K562 (cell line): ENCODE data around the gene ZNF474. TPM values are rescaled to one million over a fixed set of nuclear protein-coding genes. Genes with fewer than 3 reads are reported as not detected.

ENCODE experiments used
- ATAC-seq: fragments of 200-7000 bp; cut with Tn5 transposase; 3 replicates; pipeline ENCODE4 v1.9.1; 2020; ENCODE audit warnings: moderate library complexity
- BruUV-seq: library from RNA; stranded (reverse); fragments of 400-500 nt; replicated peaks from 2 replicates; lab custom pipeline; 2021; lab: Mats Ljungman, UMichigan
- CTCF ChIA-PET: fragments of 300-600 bp; formaldehyde crosslinking; extraction: SDS; loops from one replicate; lab custom pipeline; 2021; ENCODE audit warnings: low intra/inter-chr PET ratio; lab: Yijun Ruan, JAX
- POLR2A ChIA-PET: fragments of 300-600, 350-650 bp; sonication (Branson Sonifier 250); formaldehyde crosslinking; extraction: SDS; loops from one replicate; lab custom pipeline; 2021; ENCODE audit warnings: antibody characterized with exemption, inconsistent platforms; lab: Yijun Ruan, JAX
- DNase-seq, 4 experiments: peaks; one replicate each; pipeline versions ENCODE4 v3.0.0 to v3.0.0-alpha.2; 2011 to 2018; ENCODE audit warnings: low spot score in 3 of 4, mixed read lengths in 3 of 4; ENCODE audit errors: extremely low read depth in 1 of 4
- FAIRE-seq: peaks from 2 replicates; lab custom pipeline; 2011; peaks lifted over from hg19 to GRCh38; lab: Jason Lieb, UNC
- H2AFZ ChIP-seq: 2 replicates; pipeline ENCODE4 v1.6.0; 2011; ENCODE audit warnings: low read depth, low read length, control low read depth, inconsistent platforms
- H3K27ac ChIP-seq: fragments of 200-600 bp; 3 replicates; pipeline ENCODE4 v1.8.0; 2011; ENCODE audit warnings: low read depth, mild to moderate bottlenecking, control low read depth, inconsistent platforms, low read length, moderate library complexity, mixed read lengths; ENCODE audit errors: extremely low read depth
- H3K27me3 ChIP-seq, 2 experiments: fragments of 300-600 bp in 1 of 2; 2 replicates in 1 of 2; 3 replicates in 1 of 2; pipeline versions ENCODE4 v1.6.0 to v1.8.0; 2011; ENCODE audit warnings: inconsistent platforms in 2 of 2, low read length in 2 of 2, mild to moderate bottlenecking in 1 of 2, mixed read lengths in 1 of 2, moderate library complexity in 1 of 2; ENCODE audit not compliant: control insufficient read depth in 2 of 2, insufficient read depth in 2 of 2
- H3K36me3 ChIP-seq: fragments of 300-600 bp; 3 replicates; pipeline ENCODE4 v1.8.0; 2011; ENCODE audit warnings: mild to moderate bottlenecking, low read length, inconsistent platforms; ENCODE audit not compliant: control insufficient read depth, insufficient read depth
- H3K4me1 ChIP-seq, 2 experiments: fragments of 200-600 bp in 1 of 2; replicated peaks in 1 of 2; 2 replicates in 1 of 2; 3 replicates in 1 of 2; pipeline versions ENCODE4 v1.5.1 to v1.8.0; 2011; ENCODE audit warnings: inconsistent platforms in 2 of 2, low read length in 2 of 2, mild to moderate bottlenecking in 1 of 2, mixed read lengths in 1 of 2, moderate library complexity in 1 of 2; ENCODE audit not compliant: control insufficient read depth in 2 of 2, insufficient read depth in 2 of 2
- H3K4me2 ChIP-seq: 2 replicates; pipeline ENCODE4 v1.6.1; 2011; ENCODE audit warnings: low read length, control low read depth, inconsistent platforms, mixed read lengths; ENCODE audit not compliant: insufficient read depth
- H3K4me3 ChIP-seq: fragments of 200-600 bp; sonication (generic), shearing (Covaris generic); 2 replicates; pipeline ENCODE4 v1.5.1; 2016; ENCODE audit warnings: control low read depth, inconsistent platforms
- H3K79me2 ChIP-seq: fragments of 200-600 bp; 3 replicates; pipeline ENCODE4 v1.8.0; 2011; ENCODE audit warnings: low read length, inconsistent platforms; ENCODE audit not compliant: control insufficient read depth, insufficient read depth
- H3K9ac ChIP-seq, 2 experiments: 2 replicates each; pipeline versions ENCODE4 v1.6.0 to v1.6.1; 2011; ENCODE audit warnings: low read depth in 2 of 2, low read length in 2 of 2, control low read depth in 1 of 2, inconsistent platforms in 1 of 2, mild to moderate bottlenecking in 1 of 2, mixed read lengths in 1 of 2; ENCODE audit not compliant: insufficient read depth in 1 of 2
- H3K9me1 ChIP-seq: one replicate; pipeline ENCODE4 v1.6.0; 2011; ENCODE audit warnings: inconsistent platforms, mild to moderate bottlenecking, low read length, moderate library complexity; ENCODE audit not compliant: control insufficient read depth, insufficient read depth
- H3K9me3 ChIP-seq: replicated peaks from 2 replicates; pipeline ENCODE4 v1.5.1; 2011; ENCODE audit warnings: low read depth, low read length, inconsistent platforms; ENCODE audit not compliant: control insufficient read depth, insufficient read depth
- H4K20me1 ChIP-seq: replicated peaks from 2 replicates; pipeline ENCODE4 v1.6.1; 2011; ENCODE audit warnings: low read length, inconsistent platforms, mixed read lengths; ENCODE audit not compliant: control insufficient read depth, insufficient read depth
- BRCA1 ChIP-seq, 2 experiments: fragments of 450-650 bp in 1 of 2; sonication (generic) in 1 of 2; formaldehyde crosslinking in 1 of 2; IDR thresholded peaks; 2 replicates each; pipeline versions ENCODE4 v1.5.0 to v1.6.1; 2017 to 2020; ENCODE audit warnings: mild to moderate bottlenecking in 1 of 2, missing genetic modification reagents in 1 of 2
- CBX5 ChIP-seq: IDR thresholded peaks from 2 replicates; pipeline ENCODE4 v1.6.1; 2014; ENCODE audit warnings: low read depth, borderline replicate concordance
- L3MBTL2 ChIP-seq: fragments of 450-650 bp; IDR thresholded peaks from 2 replicates; pipeline ENCODE4 v1.6.1; 2016; ENCODE audit warnings: mild to moderate bottlenecking, moderate library complexity
- MCM5 ChIP-seq: fragments of 450-650 bp; IDR thresholded peaks from 2 replicates; pipeline ENCODE4 v1.6.1; 2016; ENCODE audit warnings: low read depth
- MYC ChIP-seq, 2 experiments: fragments of 250-450 bp in 1 of 2; sonication (Bioruptor Pico) in 1 of 2; IDR thresholded peaks; 2 replicates each; pipeline versions ENCODE4 v1.5.1 to v1.6.1; 2012 to 2021; ENCODE audit warnings: low read depth in 2 of 2, borderline replicate concordance in 1 of 2, improper control_type of control experiment in 1 of 2, low read length in 1 of 2, mild to moderate bottlenecking in 1 of 2, moderate library complexity in 1 of 2
- NFE2 ChIP-seq: IDR thresholded peaks from 2 replicates; pipeline ENCODE4 v1.6.1; 2014; ENCODE audit warnings: antibody characterized with exemption, low read depth
- POLR2G ChIP-seq: fragments of 200-400 bp; formaldehyde crosslinking; IDR thresholded peaks from 2 replicates; pipeline ENCODE4 v1.6.1; 2017; ENCODE audit warnings: low read depth, mild to moderate bottlenecking, antibody characterized with exemption, low read length, moderate library complexity
- PYGO2 ChIP-seq: fragments of 450-650 bp; IDR thresholded peaks from 2 replicates; pipeline ENCODE4 v1.6.1; 2016; ENCODE audit warnings: mild to moderate bottlenecking, missing genetic modification characterization, moderate library complexity, missing compliant biosample characterization
- RUNX1 ChIP-seq: sonication (generic); IDR thresholded peaks from 2 replicates; pipeline ENCODE4 v1.6.1; 2016; ENCODE audit warnings: antibody characterized with exemption, low read depth
- SREBF1 ChIP-seq: fragments of 150-350 bp; IDR thresholded peaks from 2 replicates; pipeline ENCODE4 v1.6.1; 2014; ENCODE audit warnings: antibody characterized with exemption, low read depth, low read length, borderline replicate concordance
- ZBTB26 ChIP-seq: fragments of 450-650 bp; formaldehyde crosslinking; IDR thresholded peaks from 2 replicates; pipeline ENCODE4 v1.4.0; 2022; ENCODE audit warnings: missing genetic modification characterization
- ZNF23 ChIP-seq: fragments of 250-450 bp; sonication (Bioruptor Pico); IDR thresholded peaks from 2 replicates; pipeline ENCODE4 v1.4.0; 2020; ENCODE audit warnings: mild to moderate bottlenecking
- ZNF316 ChIP-seq: fragments of 450-650 bp; IDR thresholded peaks from 2 replicates; pipeline ENCODE4 v1.6.1; 2016
- ZSCAN32 ChIP-seq: fragments of 450-650 bp; formaldehyde crosslinking; IDR thresholded peaks from 2 replicates; pipeline ENCODE4 v1.4.0; 2020; ENCODE audit warnings: mild to moderate bottlenecking, moderate library complexity
- WGBS: fragments of 100-300 bp; shearing (Covaris generic); methylation state at CpG from one replicate; pipeline ENCODE4 v1.1.6; 2016; ENCODE audit warnings: low coverage, mixed read lengths; ENCODE audit not compliant: insufficient coverage; ENCODE audit errors: missing lambda C conversion rate; 5-methylcytosine and 5-hydroxymethylcytosine counted together
- in situ Hi-C: fragments of 300-500 bp; cut with MboI; formaldehyde crosslinking; loops from 4 replicates; pipeline ENCODE4 v1.15.0; 2018; ENCODE audit warnings: inconsistent platforms, mixed read lengths
- intact Hi-C: fragments of 100-400 bp; cut with micrococcal nuclease; formaldehyde crosslinking; loops from 2 replicates; pipeline ENCODE4 v1.14.2; 2022
- polyA plus RNA-seq, 8 experiments: library from polyadenylated mRNA; depleted of rRNA in 4 of 8; stranded (reverse) in 5 of 8; unstranded in 3 of 8; fragments of >200 nt; fragmentation: Nextera tagmentation in 2 of 8; fragmentation: Illumina TruSeq in 1 of 8; extraction: Ambion mirVana in 2 of 8; extraction: Trizol in 1 of 8; gene quantifications; 2 replicates each; pipeline versions ENCODE4 v1.2.1 to v1.2.3, GENCODE V29; 2011 to 2014; ENCODE audit warnings: inconsistent platforms in 1 of 8, missing spikeins in 1 of 8
- total RNA-seq, 7 experiments: library from RNA; depleted of rRNA in 6 of 7; stranded (reverse); fragments of >200 nt in 6 of 7; fragmentation: Illumina TruSeq in 2 of 7; extraction: Trizol in 2 of 7; gene quantifications; 2 replicates each; pipeline versions ENCODE4 v1.2.1 to v1.2.3, GENCODE V29; 2011 to 2021; ENCODE audit warnings: low replicate concordance in 1 of 7
- TF ChIP-seq, protein P1 (sequence below): sonication (generic); formaldehyde crosslinking; IDR thresholded peaks from 2 replicates; pipeline ENCODE4 v1.8.0; 2022; ENCODE audit warnings: mild to moderate bottlenecking, missing genetic modification reagents
- TF ChIP-seq, protein P2 (sequence below): fragments of 250-450 bp; sonication (Bioruptor Pico); IDR thresholded peaks from 2 replicates; pipeline ENCODE4 v1.4.0; 2020

The ZNF474 gene
- total and polyA plus RNA-seq, 9 of the 15 experiments (the other 6 are each of a cell fraction or from before 2014, with no cell fraction given) = 0.16 to 0.62 (median 0.39) TPM

- H4K20me1 ChIP-seq = no peaks in the 10 kb centered on the region
- H3K9me1 ChIP-seq = no peaks in the 10 kb centered on the region
- H3K27ac ChIP-seq = no peak overlapping the region
- ChIA-PET CTCF (no interaction called here), POLR2A (interaction anchor here (1.1 kb wide), 1 partner anchor 9 kb away, joined by 5 read pairs; no protein-coding TSS in a partner anchor)
- DNase-seq (no peak), ATAC-seq (no peak), FAIRE-seq (no peak)
- peaks cover 6 to 10% of the 10 kb centered on the region in 2 experiments; a peak in 3 of 5 replicates for H3K4me1 ChIP-seq
- BruUV-seq = no TSS peak
- H3K9ac ChIP-seq = no peak overlapping the region
- WGBS = 46% methylated on average over 3 of the region's 3 CpGs
- H3K36me3 ChIP-seq = no peaks in the 10 kb centered on the region
- H3K4me2 ChIP-seq = no peak overlapping the region
- in situ Hi-C loops = no loop called here
- no peak overlapping the region for H3K4me3 ChIP-seq
- intact Hi-C loops = no loop called here
- 0 out of 2 replicates have a peak overlapping the region, but pooled peaks have one; percentile 34 for H2AFZ ChIP-seq
- H3K9me3 ChIP-seq = no peaks in the 10 kb centered on the region
- no peaks in the 10 kb centered on the region for H3K27me3 ChIP-seq
- no peaks in the 10 kb centered on the region for H3K79me2 ChIP-seq
- TF ChIP-seq, protein P1, sequence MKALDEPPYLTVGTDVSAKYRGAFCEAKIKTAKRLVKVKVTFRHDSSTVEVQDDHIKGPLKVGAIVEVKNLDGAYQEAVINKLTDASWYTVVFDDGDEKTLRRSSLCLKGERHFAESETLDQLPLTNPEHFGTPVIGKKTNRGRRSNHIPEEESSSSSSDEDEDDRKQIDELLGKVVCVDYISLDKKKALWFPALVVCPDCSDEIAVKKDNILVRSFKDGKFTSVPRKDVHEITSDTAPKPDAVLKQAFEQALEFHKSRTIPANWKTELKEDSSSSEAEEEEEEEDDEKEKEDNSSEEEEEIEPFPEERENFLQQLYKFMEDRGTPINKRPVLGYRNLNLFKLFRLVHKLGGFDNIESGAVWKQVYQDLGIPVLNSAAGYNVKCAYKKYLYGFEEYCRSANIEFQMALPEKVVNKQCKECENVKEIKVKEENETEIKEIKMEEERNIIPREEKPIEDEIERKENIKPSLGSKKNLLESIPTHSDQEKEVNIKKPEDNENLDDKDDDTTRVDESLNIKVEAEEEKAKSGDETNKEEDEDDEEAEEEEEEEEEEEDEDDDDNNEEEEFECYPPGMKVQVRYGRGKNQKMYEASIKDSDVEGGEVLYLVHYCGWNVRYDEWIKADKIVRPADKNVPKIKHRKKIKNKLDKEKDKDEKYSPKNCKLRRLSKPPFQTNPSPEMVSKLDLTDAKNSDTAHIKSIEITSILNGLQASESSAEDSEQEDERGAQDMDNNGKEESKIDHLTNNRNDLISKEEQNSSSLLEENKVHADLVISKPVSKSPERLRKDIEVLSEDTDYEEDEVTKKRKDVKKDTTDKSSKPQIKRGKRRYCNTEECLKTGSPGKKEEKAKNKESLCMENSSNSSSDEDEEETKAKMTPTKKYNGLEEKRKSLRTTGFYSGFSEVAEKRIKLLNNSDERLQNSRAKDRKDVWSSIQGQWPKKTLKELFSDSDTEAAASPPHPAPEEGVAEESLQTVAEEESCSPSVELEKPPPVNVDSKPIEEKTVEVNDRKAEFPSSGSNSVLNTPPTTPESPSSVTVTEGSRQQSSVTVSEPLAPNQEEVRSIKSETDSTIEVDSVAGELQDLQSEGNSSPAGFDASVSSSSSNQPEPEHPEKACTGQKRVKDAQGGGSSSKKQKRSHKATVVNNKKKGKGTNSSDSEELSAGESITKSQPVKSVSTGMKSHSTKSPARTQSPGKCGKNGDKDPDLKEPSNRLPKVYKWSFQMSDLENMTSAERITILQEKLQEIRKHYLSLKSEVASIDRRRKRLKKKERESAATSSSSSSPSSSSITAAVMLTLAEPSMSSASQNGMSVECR (CRISPR knock-in tag) = no peak
- TF ChIP-seq ZBTB26 (CRISPR knock-in tag) (no peak), ZNF316 (peak; percentile 91), RUNX1 (no peak), MCM5 (no peak), MYC (IDR thresholded peaks at IDR 0.05; ENCODE audit: low read depth, low read length) (no peak), MYC (CRISPR knock-in tag; IDR thresholded peaks at IDR 0.05; ENCODE audit: borderline replicate concordance, low read depth) (no peak), SREBF1 (no peak), NFE2 (no peak), CBX5 (no peak), PYGO2 (tag) (no peak), BRCA1 (IDR thresholded peaks at IDR 0.05) (no peak), BRCA1 (CRISPR knock-in tag; IDR thresholded peaks at IDR 0.05) (no peak), L3MBTL2 (no peak), POLR2G (no peak), ZNF23 (CRISPR knock-in tag) (no peak), ZSCAN32 (CRISPR knock-in tag) (no peak)
- TF ChIP-seq, protein P2, sequence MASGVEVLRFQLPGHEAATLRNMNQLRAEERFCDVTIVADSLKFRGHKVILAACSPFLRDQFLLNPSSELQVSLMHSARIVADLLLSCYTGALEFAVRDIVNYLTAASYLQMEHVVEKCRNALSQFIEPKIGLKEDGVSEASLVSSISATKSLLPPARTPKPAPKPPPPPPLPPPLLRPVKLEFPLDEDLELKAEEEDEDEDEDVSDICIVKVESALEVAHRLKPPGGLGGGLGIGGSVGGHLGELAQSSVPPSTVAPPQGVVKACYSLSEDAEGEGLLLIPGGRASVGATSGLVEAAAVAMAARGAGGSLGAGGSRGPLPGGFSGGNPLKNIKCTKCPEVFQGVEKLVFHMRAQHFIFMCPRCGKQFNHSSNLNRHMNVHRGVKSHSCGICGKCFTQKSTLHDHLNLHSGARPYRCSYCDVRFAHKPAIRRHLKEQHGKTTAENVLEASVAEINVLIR (CRISPR knock-in tag) = no peak
Measured at GRCh38 chr5:122095158-122095557, 34.2 kb upstream of the ZNF474 start.
